Suppressor macrophage (primary cell): ENCODE results near the gene RANBP3.
"Not testable (repeated sequence)": the region's sequence is repeated elsewhere in the genome, so short reads cannot be mapped to it uniquely, and the experiment has no call there.

Experiments used
- DNase-seq, 4 experiments: peaks; one replicate each; pipeline ENCODE4 v3.0.0-alpha.2; 2020 to 2022
- total RNA-seq, 17 experiments: gene quantifications; one replicate each; lab custom pipeline; 2026; ENCODE audit warnings: mixed read lengths in 6 of 17, inconsistent platforms in 3 of 17; lab: John Stamatoyannopoulos, UW

Gene RANBP3
- total RNA-seq: 25.1 to 65.5 (median 38.1) reads per million in 17 experiments

DNA sequence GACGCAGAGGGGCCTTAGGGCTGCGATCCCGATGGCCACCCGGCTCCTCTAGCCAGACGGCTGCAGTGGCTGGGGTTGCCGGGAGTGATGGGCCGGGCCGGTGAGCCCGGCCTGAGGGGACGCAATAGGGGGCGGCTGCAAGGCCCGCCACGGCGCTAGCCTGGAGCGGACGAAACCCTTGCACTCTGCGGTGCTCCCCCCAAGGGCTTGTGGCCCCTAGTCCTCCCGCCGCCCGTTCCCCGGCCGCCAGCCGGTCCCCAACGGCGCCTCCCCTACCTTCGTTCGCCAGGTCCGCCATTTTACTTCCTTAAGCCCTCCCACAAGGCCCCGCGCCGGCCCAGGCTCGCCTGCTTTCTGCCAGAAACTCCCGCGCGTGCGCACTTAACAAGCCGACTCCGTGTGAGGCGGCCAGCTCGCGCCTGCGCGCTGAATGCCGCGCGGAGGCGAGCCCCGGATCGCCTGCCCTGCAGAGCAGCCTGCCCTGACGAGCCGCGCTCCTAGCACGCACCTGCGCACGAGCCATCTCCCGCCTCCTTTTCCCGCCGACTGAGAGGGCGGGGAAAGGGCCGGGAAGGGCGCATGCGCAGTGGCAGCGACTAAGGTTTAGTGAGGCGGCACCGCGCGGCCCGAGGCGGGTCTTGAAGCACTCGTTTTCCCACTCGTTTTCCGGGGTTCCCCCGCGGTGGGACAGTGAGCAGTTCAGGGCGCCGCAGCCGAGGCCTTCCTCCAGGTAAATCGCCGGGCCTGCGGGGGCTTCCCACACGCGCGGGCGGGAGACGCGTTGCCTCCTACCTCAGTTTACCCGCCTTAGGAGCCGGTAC is at the start of gene RANBP3:
Gene RANBP3, minus strand, starts transcription at position 356 of the 821 bp plus-strand sequence. Its CDS starts 58 bp downstream, at position 298.
- peak; percentile 100 for DNase-seq

GRCh38 chr19:6026390-6027227 is 48.7 kb upstream of the RANBP3 start:
- no peak for DNase-seq

DNA sequence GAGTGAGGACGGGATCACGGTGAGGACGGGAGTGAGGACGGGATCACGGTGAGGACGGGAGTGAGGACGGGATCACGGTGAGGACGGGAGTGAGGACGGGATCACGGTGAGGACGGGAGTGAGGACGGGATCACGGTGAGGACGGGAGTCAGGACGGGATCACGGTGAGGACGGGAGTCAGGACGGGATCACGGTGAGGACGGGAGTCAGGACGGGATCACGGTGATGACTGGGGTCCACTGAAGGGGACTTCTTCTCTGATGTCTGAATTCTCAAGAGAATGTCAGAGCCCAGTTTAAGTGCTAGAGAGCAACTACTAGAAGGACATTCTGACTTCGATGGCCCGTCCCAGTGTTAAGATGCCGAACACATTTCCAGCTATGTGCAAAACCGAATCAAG is 46.8 kb upstream of the RANBP3 start:
- DNase-seq: not testable (repeated sequence)

GRCh38 chr19:6023936-6024335 is 46.0 kb upstream of the RANBP3 start:
- DNase-seq: no peak

DNA sequence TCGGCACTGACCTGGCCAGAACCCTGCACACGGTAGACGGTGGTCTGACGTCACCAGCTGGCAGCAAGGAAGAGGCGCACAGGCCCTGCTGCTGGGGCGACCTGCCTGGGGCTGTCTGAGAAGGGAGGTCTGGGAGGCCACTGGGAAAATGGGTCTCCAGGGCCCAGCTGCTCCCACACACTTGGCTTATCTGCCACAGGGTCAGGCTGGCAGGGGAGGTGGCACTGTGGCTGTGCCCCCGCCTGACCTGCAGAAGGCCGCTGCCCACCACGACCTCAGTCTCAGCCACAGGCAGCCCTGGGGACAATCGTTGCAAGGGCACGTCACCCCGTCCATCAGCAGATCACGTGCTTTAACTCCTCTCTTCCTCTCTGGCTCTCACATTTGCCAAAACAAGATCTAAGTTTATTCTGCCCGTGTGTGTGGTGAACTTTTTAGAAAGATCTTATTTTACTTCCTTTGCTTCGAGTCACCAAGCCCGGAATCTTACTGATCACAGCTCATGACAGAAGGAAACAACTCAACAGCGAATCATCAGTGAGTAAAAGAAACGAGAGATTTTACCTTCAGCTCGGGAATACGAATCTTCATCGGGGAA is 45.2 kb upstream of the RANBP3 start:
- DNase-seq: no peak

DNA sequence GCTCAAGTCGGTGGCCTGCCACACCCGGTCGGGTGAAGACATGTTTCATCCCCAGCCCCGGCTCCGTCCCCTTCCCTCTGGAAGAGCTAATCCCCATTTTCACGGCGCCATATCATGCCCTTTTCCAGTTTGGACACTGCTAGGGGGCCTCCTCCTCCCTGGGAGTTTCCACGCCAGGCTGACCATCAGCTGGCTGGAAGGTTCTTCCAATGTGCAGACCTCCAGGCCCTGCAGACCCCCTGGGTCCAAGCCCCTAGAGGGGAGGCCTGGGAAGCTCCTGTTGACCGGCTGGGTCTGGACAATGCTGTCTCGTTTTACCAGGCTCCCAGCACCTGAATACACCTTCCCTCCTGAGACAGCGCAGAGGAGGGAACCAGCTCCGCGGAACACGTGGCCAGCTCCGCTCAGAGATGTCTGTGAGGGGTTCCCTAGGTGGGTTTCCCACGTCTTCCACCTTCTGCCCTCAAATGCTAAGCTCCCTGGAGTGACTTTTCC is 44.7 kb upstream of the RANBP3 start:
- no peak for DNase-seq

- DNase-seq: peak; percentile 75 to 89 (median 81)
Observed at GRCh38 chr19:6021878-6022569, 44.1 kb upstream of the RANBP3 start.

- no peak for DNase-seq
Observed at GRCh38 chr19:6020972-6021805, 43.2 kb upstream of the RANBP3 start.

DNA sequence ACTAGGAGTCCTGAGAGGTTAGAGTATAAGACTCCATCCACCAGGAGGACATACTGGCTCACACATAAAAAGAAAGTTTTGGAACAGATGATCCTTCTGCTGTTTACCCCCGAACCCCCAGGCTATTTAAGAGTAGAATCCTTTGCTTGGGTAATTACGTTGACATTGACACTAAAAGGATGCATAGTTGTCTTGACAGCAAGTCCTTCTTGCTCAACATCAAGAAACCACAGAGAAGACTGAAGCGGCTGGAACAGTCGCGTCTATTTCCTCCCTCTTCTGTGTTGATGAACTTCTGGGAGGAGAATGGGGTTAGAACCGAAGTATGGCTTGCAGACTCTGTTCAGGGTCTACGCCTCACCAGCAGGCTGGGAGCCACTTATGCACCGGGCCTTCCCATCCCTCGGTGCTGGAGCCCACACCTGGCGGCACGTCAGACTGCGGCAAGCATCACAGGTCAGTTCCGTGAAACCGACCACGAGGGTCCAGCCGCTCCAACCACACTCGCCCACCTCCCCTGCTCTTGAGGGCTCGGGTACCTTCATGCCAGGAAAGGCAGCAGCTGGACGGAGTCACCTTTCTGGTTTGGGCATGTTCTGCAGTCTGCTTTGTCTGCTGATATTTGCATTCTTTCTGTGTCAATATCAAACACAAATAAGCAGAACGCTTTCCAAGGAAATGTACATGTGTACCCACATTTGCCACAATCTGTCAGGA is 42.4 kb upstream of the RANBP3 start:
- DNase-seq: no peak

DNA sequence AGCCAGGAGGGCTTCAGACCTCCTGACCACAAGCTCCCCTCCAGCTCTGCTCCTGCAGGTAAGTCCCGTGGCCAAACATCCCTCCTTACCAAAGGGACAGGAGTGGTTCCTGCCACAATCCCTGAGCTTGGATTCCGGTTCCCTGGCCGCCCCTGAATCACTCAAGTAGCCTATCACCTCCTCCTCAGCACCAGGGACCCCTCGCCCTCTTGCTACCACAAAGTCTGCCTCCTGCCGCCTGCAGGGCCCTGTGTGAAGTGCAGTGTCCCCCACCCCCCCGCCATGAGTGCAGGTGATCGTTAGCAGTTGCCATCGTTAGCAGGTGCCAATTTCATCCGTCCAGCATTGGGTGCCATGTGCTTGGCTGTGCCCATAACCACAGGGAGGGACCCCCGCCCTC is 40.8 kb upstream of the RANBP3 start:
- no peak for DNase-seq

GRCh38 chr19:6017576-6017975 is 39.6 kb upstream of the RANBP3 start:
- no peak for DNase-seq

GRCh38 chr19:6015841-6016545 is 38.1 kb upstream of the RANBP3 start:
- DNase-seq: no peak

DNA sequence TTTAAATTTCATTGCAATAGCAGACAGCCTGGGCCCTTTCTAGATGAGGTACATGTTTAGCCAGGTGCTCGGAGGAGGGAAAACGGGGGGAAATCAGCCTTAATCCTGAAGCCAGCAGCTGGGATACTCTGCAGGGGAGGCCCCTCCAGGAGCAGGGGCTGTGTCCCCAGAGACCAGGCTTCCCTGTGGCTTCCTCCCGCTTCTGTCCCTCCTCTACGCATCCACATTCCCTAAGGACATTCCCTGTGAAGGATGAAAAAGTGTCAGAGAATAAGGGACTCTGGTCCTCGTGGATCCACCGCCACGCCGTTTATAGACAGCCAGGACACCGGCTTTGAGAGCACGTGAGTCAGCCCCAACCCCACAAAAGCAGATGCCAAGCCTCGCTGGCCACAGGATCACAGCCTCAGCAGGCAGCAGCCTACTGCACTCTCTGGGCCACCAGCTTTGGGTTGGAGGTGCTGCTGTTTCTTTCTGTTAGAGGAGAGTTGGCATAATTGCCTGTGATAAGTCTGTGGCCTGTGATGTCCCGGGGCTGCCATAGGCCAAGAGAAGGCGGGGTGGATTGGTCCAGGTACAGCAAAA is 36.7 kb upstream of the RANBP3 start:
- no peak for DNase-seq

DNA sequence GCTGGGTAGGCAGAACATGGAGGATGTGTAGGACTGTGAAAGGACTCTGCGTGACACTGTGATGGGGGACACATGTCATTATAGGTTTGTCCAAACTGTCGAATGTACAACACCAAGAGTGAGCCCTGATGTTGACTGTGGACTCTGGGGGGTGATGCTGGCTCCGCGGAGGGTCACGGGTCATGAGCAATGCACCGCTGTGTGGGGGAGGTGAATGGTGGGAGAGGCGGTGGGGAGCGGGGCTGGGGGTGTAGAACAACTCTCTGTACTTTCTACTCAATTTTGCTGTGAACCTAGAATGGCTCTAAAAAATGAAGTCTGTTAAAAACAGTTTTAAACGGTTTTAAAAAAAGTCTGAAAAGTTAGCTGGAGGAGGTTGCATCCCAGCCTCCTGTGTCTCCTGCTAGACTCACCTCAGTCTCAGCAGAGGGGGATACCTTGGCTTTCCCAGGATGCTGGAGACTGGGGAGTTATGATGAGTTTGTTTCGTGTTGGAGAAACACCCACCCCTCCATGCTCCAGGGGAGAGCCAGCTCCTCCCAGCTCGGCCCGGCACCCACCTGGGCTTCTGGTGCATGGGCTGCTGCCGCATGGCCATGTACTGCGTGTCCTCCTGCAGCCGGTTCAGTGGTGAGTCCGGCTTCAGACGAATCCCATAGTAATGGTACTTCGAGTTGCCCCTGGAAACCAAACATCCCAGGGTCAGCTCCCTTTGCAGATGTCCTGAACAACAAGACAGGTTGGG is 34.7 kb upstream of the RANBP3 start:
- DNase-seq: no peak

DNA sequence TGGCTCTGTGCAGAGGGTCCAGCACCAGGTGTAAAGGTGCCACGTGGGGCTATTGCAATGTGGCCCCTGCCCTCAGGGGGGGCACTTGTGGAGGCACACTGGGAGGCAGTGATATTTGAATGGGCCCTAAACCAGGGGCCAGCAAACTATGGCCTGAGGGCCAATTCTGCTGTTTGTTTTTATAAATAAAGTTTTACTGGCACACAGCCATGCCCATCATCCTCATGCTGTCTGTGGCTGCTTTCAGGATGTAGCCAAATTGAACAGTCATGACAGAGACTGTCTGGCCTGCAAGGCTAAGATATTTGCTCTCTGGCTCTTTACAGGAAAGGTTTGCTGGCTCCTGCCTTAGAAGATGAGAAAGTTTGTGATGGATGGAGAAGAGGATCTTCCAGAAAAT is 33.9 kb upstream of the RANBP3 start:
- DNase-seq: no peak

DNA sequence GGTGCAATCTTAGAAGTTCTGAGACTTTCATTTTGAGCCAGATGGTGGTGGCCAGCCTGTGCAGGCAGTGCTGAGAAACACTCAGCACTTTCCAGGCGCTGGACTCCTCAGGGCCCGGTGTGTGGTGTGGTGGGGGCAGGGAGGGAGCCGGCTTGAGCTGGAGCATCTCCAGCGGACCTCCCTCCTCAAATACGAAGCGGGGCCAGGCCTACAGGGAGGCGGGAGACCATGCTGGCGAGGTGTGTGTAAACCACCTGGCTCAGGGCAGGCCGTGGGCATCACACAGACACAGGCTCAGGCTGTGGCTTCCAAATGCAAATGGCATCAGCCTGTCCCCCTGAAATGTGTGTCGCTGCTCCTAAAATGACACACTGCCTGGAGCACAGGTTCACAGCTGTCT is 33.3 kb upstream of the RANBP3 start:
- no peak for DNase-seq

GRCh38 chr19:6010107-6010506 is 32.2 kb upstream of the RANBP3 start:
- no peak for DNase-seq

- DNase-seq: no peak
Observed at GRCh38 chr19:6007866-6008265, 29.9 kb upstream of the RANBP3 start.

DNA sequence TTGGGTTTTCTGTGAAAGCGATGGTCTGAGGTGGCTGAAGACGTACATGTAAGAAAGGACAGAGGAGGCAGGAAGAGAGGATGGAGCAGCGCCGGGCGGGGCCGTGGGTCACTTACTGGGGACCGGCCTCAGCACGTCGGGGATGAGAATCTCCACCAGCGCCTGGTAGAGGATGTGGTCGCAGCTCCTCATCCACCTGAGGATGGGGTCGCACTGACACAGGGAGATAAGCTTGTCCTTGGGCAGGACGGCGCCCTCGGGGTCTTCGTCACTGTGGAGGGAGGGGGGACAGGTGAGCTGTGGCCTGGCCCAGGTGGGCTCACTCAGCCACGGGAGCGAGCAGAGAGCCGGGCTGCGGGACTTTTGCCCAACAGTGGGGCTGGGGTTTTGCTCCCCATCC is 29.0 kb upstream of the RANBP3 start:
- DNase-seq: no peak
